GM12874 (cell line): ENCODE results near the gene TWF1.

Experiments
- CTCF ChIP-seq: IDR thresholded peaks from 2 replicates; pipeline ENCODE4 v1.5.1; 2011; ENCODE audit warnings: low read depth, mild to moderate bottlenecking, control low read depth, low read length, moderate library complexity; ENCODE audit not compliant: insufficient read depth

TWF1 gene

GRCh38 chr12:43836475-43836989 is 30.4 kb upstream of the TWF1 start:
- no peak for TF ChIP-seq CTCF

DNA sequence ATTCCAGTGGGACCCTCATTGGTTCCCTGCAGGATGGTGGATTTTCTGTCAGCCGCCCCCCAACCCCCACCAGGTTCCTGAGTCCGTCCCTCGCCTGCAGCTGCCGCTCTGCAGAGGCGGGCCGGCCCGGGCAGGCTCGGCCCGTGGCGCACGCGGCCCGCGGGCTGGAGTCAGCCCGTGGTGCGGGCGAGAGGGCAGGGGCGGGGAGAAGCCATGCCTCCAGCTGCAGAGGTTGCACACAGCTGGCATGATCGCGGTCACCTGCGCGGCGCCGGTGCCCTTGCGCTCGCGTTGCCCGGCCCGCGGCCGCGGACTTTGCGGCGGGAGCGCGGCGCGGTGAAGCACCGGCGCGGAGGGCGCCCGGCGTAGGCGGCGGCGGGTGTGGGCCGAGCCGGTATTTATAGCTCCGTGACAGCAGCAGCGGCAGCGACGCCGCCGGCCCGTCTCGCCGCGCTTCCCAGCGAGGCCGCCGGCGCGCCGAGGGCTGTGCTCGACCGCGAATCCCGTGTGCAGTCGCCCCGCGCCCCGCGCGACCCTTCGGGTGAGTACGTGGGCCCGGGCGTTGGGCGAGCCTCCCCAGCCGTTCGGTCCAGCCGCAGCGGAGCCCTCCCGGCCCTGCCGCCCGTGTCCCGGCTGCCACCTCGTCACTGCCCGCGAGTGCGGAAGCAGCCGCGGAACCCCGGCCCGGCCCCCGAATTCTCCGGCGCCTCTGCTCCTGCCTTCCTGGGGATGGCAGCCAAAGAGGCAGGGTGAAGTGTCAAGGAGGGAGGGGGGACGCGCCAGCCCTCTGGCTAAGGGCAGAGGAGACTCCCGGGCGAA is 29.7 kb upstream of the TWF1 start, which contains the start of gene TMEM117:
TMEM117 (plus strand) TSS at position 426 of the 819 bp plus-strand sequence.
- no peak for TF ChIP-seq CTCF

DNA sequence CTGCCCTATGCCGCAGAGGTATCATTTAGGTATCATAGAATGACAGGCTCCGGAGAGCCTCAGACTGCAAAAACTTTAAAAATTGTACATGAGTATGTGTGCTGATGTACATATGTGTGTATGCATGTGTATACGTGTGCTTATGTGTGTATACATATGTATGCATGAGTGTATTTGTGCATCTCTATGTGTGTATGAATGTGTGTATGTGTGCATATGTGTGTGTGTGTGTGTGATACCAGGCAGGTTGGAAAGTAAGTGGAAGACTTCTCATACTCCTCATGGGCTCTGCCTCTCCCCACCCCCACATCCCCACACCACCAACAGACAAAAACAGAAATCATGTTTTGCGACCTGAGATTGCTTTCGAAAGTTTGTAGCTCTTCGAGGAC is 29.1 kb upstream of the TWF1 start:
- TF ChIP-seq CTCF = no peak

DNA sequence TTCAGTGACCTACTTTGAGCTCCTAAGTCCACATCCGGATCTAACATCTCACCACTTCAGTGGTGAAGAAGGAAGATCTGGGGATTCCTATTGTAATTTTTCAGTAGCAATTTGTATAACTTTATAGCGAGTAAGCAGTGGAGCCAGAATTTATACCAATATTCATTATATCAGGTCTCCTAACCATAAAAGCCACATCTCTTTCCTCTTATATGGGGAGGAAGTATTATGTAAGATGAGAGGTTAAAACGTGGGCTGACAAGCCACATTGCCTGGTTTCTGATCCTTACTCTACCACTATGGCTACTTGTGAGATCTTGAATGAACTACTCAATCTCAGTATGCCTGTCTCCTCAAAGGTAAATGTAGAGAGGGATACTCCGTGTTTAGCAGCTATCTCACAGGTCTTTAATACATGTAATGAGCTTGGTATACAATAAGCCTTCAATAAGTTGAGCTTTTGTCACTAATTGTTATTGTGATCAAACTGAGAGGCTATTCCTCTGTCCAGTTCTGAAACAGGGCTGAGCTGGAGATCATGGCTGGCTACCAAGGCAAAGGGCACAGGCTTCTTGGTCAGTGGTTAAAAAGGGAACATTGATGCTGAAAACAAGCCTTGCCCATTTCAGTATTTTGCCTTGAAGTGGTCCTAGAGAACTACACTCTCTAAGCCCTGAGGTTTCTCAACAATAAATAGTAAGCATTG is 26.5 kb upstream of the TWF1 start:
- TF ChIP-seq CTCF = no peak

DNA sequence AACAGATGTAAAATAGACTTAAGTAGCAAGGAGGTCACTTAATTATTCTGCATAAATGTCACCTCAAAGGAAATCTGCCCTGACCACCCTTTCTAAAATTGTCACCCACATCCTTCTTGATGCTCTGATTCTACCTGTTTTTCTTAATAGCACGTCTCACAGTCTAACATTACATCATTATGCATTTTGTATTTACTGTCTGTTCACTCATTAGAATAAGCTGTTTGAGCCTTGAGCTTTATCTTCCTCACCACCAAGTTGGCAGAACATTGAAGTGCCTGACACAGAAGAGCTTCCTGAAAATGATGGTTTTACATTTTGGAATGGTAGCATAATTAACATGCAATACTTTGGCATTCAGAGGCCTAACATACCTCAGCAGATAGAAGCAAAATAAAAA is 21.0 kb upstream of the TWF1 start:
- no peak for TF ChIP-seq CTCF

GRCh38 chr12:43826681-43827080 is 20.6 kb upstream of the TWF1 start:
- TF ChIP-seq CTCF = no peak

DNA sequence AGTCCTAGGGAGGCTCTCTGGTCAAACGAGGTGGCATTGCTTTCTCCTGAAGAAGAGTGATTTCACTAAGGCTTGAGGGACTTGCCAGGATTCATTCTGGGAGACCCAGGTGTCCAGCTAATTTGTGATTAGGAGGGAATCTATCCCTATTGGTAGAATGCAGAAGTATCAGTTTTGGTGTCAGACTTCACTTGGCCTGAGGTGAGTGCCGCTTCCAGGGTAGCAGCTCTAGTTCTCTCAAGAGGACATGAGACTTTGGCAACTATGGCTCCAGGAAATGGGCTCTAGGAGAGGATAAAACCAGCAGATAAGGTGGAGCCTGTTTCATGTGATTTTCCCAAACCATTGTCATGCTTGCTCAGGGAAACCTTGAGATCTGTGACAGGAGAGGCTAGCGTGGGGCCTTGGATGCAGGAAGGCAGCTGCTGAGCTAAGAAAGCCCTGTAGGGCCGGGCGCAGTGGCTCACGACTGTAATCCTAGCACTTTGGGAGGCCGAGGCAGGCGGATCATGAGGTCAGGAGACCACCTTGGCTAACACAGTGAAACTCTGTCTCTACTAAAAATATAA is 18.2 kb upstream of the TWF1 start:
- no peak for TF ChIP-seq CTCF
